ENCODE data around the gene ZMIZ2.

Gene ZMIZ2

GRCh38 chr7:44764081-44764480 lies 15.4 kb downstream of the ZMIZ2 start:
- peaks cover 20% of the 10 kb centered on the region for H3K36me3 ChIP-seq (ENCODE audit: control insufficient read depth, insufficient read depth, low read length)
- H3K9ac ChIP-seq (ENCODE audit: low read length): no peak overlapping the region
- H3K9me3 ChIP-seq (ENCODE audit: control insufficient read depth, low read length): no peaks in the 10 kb centered on the region
- H3K27me3 ChIP-seq (ENCODE audit: control insufficient read depth, insufficient read depth, low read length): no peaks in the 10 kb centered on the region
- no peak overlapping the region for H3K4me3 ChIP-seq (ENCODE audit: low read length)
- H3K4me1 ChIP-seq (ENCODE audit: control insufficient read depth, insufficient read depth, low read length): peaks cover 37% of the 10 kb centered on the region

DNA sequence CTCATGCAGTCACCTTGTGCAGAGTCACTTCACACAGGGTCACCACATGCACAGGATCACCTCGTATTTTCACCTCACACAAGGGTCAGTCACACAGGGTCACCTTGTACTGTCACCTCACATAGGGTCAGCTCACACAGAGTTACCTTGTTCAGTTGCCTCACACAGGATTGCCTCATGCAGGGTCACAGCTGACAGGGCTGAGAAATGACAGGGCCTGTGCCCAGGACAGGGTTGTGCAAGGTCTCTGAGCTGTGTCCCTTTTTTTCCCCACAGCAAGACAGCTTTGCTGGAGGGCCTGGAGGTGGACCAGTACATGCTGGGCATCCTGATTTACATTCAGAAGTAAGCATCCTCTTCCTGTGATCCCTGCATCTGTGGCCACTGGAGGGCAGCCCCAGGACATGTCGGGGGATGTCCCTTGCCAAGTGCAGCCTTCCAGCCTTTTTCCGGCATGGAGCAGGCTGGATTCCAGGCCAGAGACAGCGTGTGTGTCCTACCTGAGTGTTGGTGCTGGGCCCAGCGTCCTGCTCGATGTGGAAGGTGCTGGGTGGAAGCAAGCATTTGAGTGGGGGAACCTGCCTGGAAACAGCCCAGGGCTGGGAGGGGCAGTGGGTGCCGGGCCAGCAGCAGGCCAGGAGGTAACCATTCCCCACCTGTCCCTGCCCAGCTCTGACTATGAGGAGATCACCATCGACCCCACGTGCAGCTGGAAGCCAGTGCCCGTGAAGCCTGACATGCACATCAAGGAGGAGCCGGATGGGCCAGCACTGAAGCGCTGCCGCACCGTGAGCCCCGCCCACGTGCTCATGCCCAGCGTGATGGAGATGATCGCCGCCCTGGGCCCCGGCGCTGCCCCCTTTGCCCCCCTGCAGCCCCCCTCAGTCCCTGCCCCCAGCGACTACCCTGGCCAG lies 16.3 kb downstream of the ZMIZ2 start:
- Histone ChIP-seq H3K4me3 (ENCODE audit: low read length) (no peak overlapping the region), H3K9ac (ENCODE audit: low read length) (no peak overlapping the region), H3K36me3 (ENCODE audit: control insufficient read depth, insufficient read depth, low read length) (peaks cover 20% of the 10 kb centered on the region), H3K9me3 (ENCODE audit: control insufficient read depth, low read length) (no peaks in the 10 kb centered on the region), H3K4me1 (ENCODE audit: control insufficient read depth, insufficient read depth, low read length) (peaks cover 45% of the 10 kb centered on the region), H3K27me3 (ENCODE audit: control insufficient read depth, insufficient read depth, low read length) (no peaks in the 10 kb centered on the region)

DNA sequence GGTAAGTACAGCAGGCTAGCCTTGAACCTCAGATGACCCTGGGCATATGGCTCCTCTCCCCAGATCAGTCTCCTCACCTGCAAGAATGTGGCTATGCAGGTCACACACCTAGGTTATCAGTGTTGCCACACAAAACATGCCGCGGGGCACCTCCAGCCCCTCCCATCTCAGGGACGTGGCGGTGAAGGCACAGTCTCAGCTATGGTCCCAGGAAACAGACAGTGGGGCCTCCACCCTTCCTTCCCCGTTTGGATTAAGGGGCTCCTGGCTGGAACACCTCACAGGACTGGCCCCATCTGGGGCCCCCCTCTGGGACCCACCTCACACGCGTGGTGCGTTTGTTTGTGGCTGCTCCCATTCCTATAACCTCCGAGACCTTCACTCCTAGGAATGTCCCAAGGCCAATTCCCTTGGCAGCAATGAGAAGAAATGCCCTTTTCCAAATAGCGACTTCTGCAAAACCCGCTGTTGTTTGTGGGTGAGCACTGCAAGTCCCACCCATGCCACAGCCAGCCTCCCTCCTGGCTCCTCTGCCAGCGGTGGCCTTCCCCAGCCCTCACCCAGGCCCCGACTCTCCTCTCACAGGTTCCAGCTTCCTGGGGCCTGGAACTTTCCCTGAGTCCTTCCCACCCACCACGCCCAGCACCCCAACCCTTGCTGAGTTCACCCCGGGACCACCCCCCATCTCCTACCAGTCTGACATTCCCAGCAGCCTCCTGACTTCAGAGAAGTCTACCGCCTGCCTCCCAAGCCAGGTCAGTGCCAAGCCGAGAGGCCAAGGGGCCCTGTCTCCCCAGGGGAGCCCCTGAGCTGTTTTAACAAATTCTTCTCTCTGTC lies 17.1 kb downstream of the ZMIZ2 start:
- Histone ChIP-seq H3K4me1 (ENCODE audit: control insufficient read depth, insufficient read depth, low read length) (peaks cover 54% of the 10 kb centered on the region), H3K27me3 (ENCODE audit: control insufficient read depth, insufficient read depth, low read length) (no peaks in the 10 kb centered on the region), H3K36me3 (ENCODE audit: control insufficient read depth, insufficient read depth, low read length) (peaks cover 20% of the 10 kb centered on the region), H3K9ac (ENCODE audit: low read length) (no peak overlapping the region), H3K9me3 (ENCODE audit: control insufficient read depth, low read length) (no peaks in the 10 kb centered on the region), H3K4me3 (ENCODE audit: low read length) (no peak overlapping the region)

DNA sequence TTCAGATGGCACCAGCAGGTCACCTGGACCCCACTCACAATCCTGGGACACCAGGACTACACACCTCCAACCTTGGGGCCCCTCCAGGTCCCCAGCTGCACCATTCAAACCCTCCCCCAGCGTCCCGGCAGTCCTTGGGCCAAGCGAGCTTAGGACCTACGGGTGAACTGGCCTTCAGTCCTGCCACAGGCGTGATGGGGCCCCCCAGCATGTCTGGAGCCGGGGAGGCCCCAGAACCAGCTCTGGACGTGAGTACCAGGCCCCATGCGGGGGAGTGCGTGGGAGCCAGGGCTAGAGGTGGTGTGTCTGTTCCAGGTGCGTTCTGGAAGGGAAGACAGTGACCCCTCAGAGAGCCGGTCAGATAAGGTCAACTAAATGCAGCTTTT lies 17.8 kb downstream of the ZMIZ2 start:
- Histone ChIP-seq H3K4me3 (ENCODE audit: low read length) (no peak overlapping the region), H3K27me3 (ENCODE audit: control insufficient read depth, insufficient read depth, low read length) (no peaks in the 10 kb centered on the region), H3K9ac (ENCODE audit: low read length) (no peak overlapping the region), H3K4me1 (ENCODE audit: control insufficient read depth, insufficient read depth, low read length) (peaks cover 53% of the 10 kb centered on the region), H3K9me3 (ENCODE audit: control insufficient read depth, low read length) (no peaks in the 10 kb centered on the region), H3K36me3 (ENCODE audit: control insufficient read depth, insufficient read depth, low read length) (peaks cover 20% of the 10 kb centered on the region)

DNA sequence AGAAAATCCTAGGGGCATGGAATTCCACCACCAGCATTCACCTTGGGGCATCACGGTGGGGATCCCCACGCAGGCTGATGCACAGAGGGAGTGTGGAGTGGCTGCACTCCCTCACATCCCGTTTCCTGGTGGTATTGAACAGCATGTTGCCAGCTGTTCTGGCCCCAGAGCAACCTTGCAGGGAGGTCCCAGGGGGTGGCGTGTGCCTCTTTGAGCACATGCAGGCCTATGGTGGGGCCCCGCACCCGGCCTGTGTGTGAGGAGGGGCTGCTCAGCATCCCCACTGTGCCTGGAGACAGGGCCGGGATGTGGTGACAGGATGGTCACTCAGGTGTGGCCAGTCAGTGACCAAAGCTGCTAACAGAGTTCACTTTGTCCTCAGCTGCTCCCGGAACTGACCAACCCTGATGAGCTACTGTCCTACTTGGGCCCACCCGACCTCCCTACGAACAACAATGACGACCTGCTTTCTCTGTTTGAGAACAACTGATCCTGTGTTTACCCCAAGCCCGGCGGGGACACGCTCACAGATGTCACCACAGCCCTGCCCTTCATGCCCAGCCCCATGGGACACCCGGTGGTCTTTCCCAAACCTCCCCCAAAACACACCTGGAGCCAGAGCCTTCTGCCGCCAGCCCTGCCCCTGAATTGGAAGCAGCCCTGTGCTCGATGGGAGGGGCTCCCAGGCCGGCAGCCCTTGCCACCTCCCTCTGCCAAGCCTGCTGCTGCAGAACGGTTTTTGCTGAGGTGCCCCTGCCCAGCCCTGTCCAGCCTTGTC lies 18.7 kb downstream of the ZMIZ2 start:
- Histone ChIP-seq H3K9ac (ENCODE audit: low read length) (no peak overlapping the region), H3K9me3 (ENCODE audit: control insufficient read depth, low read length) (no peaks in the 10 kb centered on the region), H3K36me3 (ENCODE audit: control insufficient read depth, insufficient read depth, low read length) (peaks cover 19% of the 10 kb centered on the region), H3K4me1 (ENCODE audit: control insufficient read depth, insufficient read depth, low read length) (peaks cover 44% of the 10 kb centered on the region), H3K27me3 (ENCODE audit: control insufficient read depth, insufficient read depth, low read length) (no peaks in the 10 kb centered on the region), H3K4me3 (ENCODE audit: low read length) (no peak overlapping the region)

- no peaks in the 10 kb centered on the region for H3K27me3 ChIP-seq (ENCODE audit: control insufficient read depth, insufficient read depth, low read length)
- no peak overlapping the region for H3K4me3 ChIP-seq (ENCODE audit: low read length)
- H3K4me1 ChIP-seq (ENCODE audit: control insufficient read depth, insufficient read depth, low read length): peaks cover 40% of the 10 kb centered on the region
- H3K36me3 ChIP-seq (ENCODE audit: control insufficient read depth, insufficient read depth, low read length): peaks cover 14% of the 10 kb centered on the region
- H3K9ac ChIP-seq (ENCODE audit: low read length): no peak overlapping the region
- no peaks in the 10 kb centered on the region for H3K9me3 ChIP-seq (ENCODE audit: control insufficient read depth, low read length)
These were observed 19.4 kb downstream of the ZMIZ2 start for GRCh38 chr7:44767912-44768627.

- H3K9ac ChIP-seq (ENCODE audit: low read length): peak overlapping the region; percentile 36
These were observed 20.2 kb downstream of the ZMIZ2 start for GRCh38 chr7:44768628-44769371.

DNA sequence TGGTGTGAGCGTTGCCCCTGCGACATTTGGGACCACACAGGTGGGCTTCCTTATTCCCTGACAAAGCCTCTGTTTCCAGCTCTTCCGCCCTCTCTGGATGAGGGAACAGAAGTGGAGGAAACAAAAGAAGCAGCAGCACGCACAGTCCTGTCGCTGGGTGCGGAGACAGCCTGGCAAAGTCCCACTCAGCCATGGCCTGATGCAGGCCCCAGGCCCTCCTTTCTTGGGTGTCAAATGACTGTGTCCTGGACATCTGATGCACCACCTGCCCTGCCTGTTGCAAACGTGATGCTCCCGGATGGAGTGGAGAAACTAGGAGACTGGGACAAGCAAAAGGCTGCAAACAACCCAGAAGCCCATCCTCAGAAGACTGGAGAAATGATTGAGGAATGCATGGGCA lies 20.7 kb downstream of the ZMIZ2 start:
- Histone ChIP-seq H3K27me3 (ENCODE audit: control insufficient read depth, insufficient read depth, low read length) (no peaks in the 10 kb centered on the region), H3K9me3 (ENCODE audit: control insufficient read depth, low read length) (no peaks in the 10 kb centered on the region), H3K9ac (ENCODE audit: low read length) (no peak overlapping the region), H3K4me1 (ENCODE audit: control insufficient read depth, insufficient read depth, low read length) (peaks cover 40% of the 10 kb centered on the region), H3K36me3 (ENCODE audit: control insufficient read depth, insufficient read depth, low read length) (peaks cover 11% of the 10 kb centered on the region), H3K4me3 (ENCODE audit: low read length) (no peak overlapping the region)

More at GRCh38 chr7:44768628-44769371, 20.2 kb downstream of the ZMIZ2 start:
- Histone ChIP-seq H3K36me3 (ENCODE audit: control insufficient read depth, insufficient read depth, low read length) (peaks cover 14% of the 10 kb centered on the region), H3K4me3 (ENCODE audit: low read length) (no peak overlapping the region), H3K4me1 (ENCODE audit: control insufficient read depth, insufficient read depth, low read length) (peaks cover 40% of the 10 kb centered on the region), H3K27me3 (ENCODE audit: control insufficient read depth, insufficient read depth, low read length) (no peaks in the 10 kb centered on the region), H3K9me3 (ENCODE audit: control insufficient read depth, low read length) (no peaks in the 10 kb centered on the region)

DNA sequence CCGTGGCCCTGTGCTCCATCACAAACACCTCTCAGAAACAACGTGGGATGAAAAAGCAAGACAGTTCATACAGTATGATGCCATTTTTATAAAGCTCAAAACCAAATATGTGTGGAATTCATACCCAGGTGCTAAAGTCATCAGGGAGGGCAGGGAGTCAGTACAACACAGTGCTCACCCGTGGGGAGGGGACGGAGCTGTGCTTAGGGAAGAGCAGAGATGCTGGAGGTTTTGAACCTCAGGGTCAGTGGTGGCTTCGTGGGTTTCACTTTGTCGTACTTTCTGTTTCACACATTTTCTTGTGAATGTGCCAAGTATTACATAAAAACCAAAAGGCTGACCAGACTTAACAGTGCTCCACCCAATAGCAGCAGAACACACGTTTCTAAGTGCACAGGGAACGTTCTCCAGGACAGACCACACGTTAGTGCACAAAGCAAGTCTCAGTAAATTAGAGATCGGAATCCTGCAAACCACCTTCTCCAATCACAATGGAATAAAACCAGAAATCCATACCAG lies 21.2 kb downstream of the ZMIZ2 start:
- no peak overlapping the region for H3K4me3 ChIP-seq (ENCODE audit: low read length)

DNA sequence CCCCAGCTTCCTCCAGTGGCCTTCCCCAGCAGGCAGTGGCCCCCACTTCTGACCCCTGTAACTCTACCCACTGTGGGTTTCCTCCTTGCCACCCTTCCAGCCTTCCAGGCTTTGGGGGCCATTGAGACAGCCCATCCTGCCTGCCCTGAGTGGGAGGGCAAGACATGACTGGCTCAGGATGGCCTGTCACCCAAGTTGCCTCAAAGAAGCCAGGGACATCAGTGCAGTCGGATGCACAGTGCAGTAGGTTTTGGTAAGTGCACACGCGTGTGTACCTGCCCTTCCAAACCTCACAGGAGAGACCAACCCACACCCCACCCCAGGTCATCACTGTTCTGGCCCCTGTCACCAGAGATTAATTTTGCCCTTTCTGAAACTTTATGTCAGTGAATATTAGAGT lies 22.7 kb downstream of the ZMIZ2 start:
- Histone ChIP-seq H3K36me3 (ENCODE audit: control insufficient read depth, insufficient read depth, low read length) (peaks cover 4% of the 10 kb centered on the region), H3K9ac (ENCODE audit: low read length) (no peak overlapping the region), H3K9me3 (ENCODE audit: control insufficient read depth, low read length) (no peaks in the 10 kb centered on the region), H3K4me3 (ENCODE audit: low read length) (no peak overlapping the region), H3K27me3 (ENCODE audit: control insufficient read depth, insufficient read depth, low read length) (no peaks in the 10 kb centered on the region), H3K4me1 (ENCODE audit: control insufficient read depth, insufficient read depth, low read length) (peaks cover 40% of the 10 kb centered on the region)

More for the DNA sequence above, 21.2 kb downstream of the ZMIZ2 start:
- Histone ChIP-seq H3K4me1 (ENCODE audit: control insufficient read depth, insufficient read depth, low read length) (peaks cover 40% of the 10 kb centered on the region), H3K9ac (ENCODE audit: low read length) (no peak overlapping the region), H3K9me3 (ENCODE audit: control insufficient read depth, low read length) (no peaks in the 10 kb centered on the region), H3K27me3 (ENCODE audit: control insufficient read depth, insufficient read depth, low read length) (no peaks in the 10 kb centered on the region), H3K36me3 (ENCODE audit: control insufficient read depth, insufficient read depth, low read length) (peaks cover 7% of the 10 kb centered on the region)

Measured in mucosa of stomach (tissue), 1 donor.